ENCODE measurements around the gene SIGLEC11.
A peak's percentile ranks its signal among the peaks of the same experiment; 100 is the strongest.
"Not testable (repeated sequence)": the region's sequence is repeated elsewhere in the genome, so short reads cannot be mapped to it uniquely, and the experiment has no call there.

Gene SIGLEC11, protein sequence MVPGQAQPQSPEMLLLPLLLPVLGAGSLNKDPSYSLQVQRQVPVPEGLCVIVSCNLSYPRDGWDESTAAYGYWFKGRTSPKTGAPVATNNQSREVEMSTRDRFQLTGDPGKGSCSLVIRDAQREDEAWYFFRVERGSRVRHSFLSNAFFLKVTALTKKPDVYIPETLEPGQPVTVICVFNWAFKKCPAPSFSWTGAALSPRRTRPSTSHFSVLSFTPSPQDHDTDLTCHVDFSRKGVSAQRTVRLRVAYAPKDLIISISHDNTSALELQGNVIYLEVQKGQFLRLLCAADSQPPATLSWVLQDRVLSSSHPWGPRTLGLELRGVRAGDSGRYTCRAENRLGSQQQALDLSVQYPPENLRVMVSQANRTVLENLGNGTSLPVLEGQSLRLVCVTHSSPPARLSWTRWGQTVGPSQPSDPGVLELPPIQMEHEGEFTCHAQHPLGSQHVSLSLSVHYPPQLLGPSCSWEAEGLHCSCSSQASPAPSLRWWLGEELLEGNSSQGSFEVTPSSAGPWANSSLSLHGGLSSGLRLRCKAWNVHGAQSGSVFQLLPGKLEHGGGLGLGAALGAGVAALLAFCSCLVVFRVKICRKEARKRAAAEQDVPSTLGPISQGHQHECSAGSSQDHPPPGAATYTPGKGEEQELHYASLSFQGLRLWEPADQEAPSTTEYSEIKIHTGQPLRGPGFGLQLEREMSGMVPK

DNA sequence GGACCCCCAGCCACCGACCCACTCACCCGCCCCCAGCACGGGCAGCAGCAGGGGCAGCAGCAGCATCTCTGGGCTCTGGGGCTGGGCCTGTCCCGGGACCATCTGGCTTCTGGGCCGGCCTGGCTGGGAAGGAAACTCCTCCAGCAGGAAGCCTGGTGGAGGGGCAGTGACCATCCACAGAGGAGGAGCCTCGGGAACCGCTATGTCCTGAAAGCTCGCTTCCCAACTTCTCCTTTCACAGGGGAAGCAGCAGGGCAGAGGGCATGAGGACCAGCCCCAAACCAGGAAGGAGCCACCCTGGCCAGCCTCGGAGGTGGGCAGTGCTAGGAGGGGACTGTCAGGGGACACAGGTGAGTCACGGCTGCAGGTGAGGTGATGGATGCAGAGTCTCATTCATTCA, at the start of gene SIGLEC11:
Gene SIGLEC11, minus strand, starts transcription at position 193 of the 400 bp plus-strand sequence. Its CDS starts 91 bp downstream, at position 102.
- not testable (repeated sequence) for DNase-seq

DNA sequence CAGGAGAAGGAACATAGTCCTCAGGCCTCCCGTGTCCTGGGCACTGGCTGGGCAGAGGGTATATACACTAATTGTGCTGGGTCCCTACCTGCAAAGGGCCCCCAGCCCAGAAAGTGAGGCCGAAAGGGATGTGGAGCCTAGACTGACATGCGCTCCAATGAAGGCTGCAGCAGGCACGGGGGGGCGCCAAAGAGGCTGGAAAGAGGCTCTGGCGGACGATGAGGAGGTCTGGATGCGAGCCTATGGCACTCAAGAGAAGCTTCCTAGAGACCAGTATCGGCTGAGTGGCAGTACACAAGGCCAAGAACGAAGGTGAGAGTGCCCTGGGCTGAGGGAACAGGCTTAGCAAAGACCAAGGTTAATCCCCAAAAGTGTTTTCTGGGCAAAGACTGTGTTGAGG, 47.6 kb upstream of the SIGLEC11 start:
- no peak for DNase-seq

DNA sequence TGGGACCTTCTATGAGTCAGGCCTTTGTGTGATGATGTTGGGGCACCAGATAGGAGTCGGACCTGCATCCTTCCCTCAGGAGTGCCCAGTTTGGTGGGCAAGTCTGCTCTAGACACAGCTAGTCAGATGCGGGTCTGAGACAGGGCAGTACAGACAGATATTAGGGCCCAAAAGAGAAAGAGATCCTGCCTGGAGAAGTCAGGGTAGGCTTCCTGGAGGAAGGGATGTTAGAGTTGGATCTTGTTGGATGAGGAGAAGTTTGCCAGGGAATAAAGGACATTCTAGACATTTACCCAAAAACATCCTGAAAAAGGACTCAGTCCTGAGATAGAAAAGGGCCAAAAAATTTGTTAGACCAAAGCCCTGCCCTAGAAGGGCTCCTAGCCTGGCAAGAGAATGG, 47.0 kb upstream of the SIGLEC11 start:
- no peak for DNase-seq

DNA sequence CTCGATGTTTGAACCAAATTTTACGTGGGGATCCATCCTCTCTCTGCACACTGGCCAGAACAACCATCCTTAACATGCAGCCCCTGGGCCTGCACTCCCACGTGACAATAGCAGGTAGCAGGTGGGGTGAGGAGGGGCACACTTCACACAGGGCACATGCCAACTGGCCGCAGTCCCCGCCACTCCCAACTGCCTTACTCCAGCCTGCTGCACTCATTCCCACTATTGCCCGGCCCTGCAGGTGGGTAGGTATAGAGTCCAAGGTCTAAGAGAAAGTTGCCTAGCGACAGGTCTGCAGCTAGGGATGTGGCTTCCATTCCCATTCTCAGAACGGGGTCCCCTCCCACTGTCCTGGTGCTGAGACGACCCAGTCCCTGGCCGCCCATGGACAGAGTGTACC, 46.2 kb upstream of the SIGLEC11 start:
- no peak for DNase-seq

DNA sequence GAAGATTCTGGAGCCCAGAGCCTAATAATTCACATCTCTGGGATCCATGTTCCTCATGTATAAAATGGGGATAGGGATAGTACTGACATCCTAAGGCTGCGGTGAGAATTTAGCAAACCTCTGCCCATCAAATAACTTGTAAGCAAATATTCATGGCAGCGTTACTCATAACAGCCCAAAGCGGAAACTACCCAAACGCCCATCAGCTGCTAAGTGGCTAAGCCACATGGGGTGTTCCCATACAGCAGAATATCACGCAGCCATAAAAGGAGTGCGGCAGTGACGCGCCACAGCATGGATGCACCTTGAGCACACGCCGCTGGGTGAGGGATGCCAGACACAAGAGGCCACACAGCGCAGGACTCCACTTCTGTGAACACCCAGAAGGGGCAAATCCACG, 44.5 kb upstream of the SIGLEC11 start:
- DNase-seq, result peak; percentile 42

DNA sequence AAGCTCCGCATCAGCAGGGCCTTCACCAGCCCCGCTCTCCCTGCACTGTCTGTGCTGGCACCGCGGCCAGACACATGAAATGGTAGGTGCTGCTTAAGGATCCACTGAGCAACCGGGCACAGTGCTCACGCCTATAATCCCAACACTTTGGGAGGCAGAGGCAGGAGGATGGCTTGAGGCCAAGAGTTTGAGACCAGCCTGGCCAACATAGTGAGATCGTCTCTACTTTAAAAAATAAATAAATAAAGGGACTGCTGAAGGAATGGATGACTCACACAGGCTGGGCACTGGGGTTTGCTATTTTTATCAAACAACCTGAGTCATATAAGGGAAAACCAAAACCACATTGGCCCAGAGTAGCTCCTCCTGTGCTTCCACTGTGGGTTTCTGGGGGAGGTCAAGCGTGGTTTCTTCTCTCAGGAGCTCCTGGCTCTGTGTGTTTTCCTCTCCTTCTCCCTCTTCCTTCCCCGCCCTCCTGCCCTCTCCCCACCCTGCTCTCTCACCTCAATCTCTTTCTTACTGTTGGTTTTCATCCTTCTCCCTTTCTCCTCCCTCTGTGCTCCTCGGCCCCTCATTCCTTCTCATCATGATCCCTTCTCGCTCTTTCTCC, 42.9 kb upstream of the SIGLEC11 start:
- peak; percentile 79 for DNase-seq

DNA sequence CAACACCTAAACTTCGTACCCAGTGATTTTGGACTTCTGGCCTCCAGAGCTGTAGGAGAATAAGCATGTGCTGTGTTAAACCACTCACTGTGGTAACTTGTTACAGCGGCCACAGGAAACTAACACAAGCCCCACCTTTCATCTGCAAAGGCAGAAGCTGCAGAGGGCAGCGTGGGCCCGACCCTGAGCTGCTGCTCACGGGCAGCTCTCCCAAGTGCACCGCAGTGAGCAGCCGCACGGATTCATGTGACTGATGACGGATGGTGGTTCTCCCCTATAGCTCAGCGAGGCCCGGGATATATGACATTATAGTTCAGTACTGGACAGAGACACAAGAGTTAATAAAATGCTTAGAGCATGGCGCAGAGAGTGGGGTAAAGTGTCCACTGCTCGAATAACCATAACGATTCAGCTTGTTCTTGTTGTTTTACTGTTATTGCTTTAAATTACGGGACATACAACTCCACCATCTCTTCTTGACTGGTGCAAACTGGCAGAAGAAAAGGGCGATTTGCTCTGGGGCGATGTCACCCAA, 42.3 kb upstream of the SIGLEC11 start:
- no peak for DNase-seq

DNA sequence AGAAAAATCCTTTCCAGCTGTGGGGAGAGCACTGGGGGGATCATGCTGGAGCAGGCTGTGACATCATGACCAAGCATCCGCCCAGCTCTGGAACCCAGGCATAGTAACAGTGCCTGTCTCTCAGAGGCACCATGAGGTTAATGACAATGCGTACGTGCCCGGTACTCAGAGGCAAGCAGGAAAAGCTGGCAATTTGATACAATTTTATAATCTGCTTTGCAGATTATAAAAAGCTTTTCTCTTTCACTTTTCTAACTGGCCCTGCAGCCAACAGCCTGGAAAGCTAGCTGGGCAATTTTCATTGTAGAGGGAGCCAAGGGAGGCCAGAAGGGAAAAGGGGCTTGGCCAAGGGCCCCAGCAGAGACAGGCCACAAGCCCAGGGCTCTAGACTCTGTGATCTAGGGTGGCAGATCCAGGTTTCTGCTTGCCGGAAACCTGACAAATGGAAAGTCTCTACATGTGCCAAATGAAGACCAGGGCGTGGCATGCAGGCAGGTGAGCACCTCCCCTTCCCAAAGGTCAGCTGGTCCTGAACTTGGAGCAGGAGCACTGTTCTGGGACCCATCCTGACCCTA, 41.5 kb upstream of the SIGLEC11 start:
- no peak for DNase-seq

DNA sequence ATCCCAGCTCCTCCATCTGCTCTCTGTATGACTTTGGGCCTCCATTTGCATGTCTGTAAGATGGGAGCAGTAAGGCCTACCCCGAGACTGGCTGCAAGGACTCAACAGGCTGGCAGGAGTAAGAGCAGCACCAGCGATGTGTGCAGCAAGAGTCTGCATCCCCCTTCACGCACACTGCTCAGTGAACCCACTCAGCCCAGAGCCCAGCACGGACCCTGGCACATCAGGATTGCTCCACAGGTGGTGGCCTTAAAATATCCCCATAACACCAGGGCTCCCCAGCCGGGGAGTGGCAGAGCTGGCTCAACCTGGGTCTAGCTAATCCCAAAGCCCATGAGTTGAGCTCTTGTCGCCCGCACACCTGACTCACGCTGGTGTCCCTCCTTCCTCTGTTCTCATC, 40.8 kb upstream of the SIGLEC11 start:
- DNase-seq, result no peak

DNA sequence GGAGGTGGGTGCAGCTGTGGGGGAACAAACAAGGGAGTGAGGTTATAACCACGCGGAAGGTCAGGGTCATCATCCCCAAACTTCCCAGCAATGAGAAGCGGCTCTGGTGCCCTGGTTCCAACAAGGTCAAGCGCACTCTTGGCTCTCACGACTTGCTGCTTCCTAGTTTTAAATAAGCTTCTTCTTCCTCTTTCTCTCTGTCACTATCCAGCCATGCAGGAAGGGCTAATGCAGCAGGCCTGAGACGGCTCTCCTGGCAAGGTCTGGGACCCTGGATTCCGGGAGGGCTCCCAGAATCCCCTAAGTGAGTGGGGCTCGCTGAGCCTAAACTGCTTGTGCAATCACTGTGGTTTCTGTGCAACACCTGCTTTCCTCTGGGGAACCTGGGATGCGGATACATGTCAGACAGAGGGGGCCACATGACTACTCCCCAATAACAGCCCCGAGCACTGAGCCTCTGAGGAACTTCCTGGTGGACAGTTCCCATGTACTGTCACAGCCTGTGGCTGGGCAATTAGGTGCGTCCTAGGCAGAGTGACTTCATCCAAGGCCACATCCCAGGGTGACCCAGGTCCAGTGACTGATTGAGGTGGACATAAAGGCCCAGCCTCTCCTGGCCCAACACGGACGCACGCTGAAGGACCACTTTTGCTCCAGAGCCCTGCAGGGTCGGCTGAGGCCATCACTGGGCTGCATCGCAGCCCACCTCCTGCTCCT, 40.0 kb upstream of the SIGLEC11 start:
- DNase-seq, result no peak

DNA sequence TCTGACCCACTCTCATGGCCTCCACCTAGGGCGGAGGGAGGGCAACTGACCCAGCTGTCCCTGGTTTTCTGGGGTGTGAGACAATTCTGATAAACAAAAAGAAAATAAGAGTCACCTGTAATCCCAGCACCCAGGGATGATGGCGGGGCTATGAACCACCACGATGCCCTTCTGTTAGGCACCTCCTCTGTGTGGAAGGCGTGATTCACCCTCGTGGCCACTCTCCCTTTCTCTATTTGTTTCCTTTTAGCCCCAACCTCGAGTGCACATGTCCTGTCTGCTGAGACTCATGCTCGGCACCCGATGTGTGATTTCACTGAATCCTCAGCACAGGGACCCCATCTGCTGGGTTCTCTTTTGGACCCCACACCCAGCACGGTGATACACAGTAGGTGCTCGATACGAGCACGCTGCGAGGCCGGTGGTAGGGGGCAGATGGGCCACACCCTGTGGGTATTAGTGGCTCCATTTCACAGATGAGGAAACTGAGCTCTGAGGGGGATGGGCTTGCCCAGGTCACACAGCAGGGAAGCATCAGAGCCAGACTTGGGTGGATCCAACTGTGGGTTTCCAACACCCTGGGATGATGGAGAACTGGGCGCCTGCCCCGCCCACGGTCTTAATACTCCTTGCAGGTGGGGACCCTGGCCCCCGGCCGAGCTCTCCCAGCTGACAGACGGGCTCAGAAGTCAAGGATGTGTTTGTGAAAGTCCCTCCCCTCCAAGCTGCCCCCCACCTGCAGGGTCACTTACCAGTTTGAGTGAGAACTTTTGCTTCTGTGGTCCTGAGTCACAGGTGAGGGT, 39.3 kb upstream of the SIGLEC11 start:
- DNase-seq, result no peak

DNA sequence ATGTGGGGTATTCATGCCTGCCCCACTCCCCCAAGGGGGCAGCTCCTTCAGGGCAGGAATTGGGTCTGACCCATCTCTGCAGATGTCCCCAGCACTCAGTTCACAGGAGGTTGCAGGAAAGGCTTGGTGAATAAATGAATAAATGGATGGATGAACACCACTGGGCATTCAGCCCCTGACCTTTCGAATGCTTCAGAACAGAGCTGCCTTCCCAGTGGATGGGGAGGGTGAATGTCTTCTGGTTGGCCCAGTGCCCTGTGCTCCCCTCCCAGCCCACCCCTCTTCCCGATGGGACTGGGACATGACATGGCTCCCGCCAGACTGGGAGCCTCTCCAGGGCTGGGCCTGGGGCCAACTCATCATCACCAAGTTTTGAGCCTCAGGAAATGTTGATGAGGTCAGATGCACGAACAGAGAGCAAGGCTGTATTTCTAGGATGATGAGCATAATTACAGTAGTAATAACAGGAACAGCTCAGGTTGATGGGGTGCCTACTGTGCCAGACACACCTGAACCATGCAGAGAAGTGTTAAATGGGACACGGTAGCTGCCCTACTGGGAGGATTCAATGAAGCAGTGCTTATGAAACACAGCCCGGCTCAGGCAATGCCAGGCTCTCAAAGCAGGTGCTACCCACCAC, 38.5 kb upstream of the SIGLEC11 start:
- DNase-seq, result no peak

DNA sequence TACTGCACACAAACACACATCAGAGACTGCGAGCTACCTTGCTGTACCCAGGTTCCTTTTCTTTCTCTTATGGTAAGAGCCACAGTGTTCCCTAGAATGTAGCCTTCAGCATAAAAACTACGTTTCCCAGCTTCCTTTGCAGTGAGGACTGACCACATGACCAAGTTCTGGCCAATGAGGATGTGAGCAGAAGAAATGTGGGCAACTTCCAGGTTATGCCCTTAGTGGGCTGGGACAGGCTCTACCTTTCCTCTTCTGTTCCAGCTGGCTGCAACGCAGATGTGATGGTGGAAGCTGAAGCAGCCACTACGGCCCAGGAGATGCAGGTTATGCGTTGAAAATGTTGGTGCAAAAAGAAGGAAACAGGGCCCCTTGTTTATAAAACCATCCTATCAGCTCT, 36.7 kb upstream of the SIGLEC11 start:
- DNase-seq, result peak; percentile 53

DNA sequence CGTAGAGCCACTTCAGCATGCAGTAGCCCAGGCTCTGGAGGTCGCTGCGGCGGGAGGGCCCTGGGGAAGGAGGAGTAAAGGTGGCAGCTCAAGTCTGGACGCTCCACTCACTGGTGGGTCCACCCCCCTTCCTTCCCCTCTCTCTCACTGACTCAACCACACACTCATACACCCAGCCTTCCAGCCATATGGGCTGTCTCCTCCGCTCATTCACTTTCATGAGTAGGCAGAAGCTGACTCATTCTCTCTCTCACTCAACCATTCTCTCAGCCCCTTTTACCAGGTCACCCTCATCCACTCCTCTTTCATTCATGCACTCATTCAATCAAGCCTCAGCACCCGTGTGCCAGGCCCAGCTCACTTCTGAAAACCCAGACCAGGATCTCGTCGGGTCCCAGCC, 27.5 kb upstream of the SIGLEC11 start:
- peak; percentile 26 for DNase-seq

DNA sequence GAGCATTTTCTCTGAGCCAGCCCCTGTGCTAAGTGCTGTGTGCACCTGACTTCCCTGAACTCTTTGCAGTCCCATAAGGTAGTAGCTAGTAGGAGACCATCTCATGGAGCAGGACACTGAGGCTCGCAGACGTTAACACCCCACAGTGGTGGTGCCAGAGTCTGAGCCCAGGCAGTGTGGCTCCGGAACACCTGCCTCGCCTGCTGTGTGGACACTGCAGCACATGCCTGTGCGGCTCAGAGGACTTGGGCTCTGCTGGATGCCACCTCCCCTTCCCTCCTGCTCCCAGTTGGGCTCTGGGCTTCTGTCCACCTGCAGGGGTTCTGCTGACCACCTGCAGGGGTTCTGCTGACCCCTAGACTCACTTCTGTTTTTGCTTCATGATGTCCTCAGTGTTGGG, 27.0 kb upstream of the SIGLEC11 start:
- no peak for DNase-seq

DNA sequence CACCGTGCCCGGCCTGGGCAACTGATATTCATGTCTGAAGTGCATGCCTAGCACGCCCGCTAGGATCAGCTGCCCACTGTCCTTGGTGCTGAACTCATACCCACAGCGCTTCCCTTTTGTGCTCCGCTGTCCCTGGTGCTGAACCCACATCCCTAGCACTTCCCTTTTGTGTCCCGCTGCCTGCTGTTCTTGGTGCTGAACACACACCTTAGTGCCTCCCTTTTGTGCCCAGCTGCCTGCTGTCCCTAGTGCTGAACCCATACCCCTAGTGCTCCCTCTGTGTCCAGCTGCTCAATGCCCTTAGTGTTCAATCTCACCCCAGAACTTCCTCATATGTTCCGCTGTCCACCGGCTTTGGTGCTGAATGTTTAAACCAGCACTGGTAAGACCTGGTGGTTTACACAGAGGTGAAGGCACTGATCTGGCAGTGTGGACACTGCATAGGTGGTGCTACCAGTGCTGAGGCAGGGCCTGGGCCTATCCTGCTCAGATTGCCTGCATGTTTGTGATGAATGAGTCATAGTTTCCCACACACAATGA, 26.3 kb upstream of the SIGLEC11 start:
- DNase-seq, result peak; percentile 78

DNA sequence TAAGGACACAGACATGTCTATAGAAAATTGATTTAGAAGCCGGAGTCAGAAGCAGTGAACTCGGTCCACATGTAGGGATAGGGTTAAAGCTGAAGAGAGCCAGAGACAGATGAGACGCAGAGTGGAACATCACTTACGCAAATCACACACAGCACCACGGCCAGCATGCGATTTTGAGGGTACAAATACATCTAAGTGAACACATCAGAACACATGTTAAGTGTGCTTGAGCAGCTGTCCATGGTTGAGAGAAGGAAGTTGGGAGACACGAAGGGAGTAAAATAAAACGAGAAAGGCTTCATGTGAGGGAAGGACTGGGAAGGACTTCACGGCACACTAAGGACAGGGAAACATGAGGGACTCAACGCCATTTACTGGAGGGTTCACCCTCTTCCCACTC, 25.4 kb upstream of the SIGLEC11 start:
- no peak for DNase-seq

DNA sequence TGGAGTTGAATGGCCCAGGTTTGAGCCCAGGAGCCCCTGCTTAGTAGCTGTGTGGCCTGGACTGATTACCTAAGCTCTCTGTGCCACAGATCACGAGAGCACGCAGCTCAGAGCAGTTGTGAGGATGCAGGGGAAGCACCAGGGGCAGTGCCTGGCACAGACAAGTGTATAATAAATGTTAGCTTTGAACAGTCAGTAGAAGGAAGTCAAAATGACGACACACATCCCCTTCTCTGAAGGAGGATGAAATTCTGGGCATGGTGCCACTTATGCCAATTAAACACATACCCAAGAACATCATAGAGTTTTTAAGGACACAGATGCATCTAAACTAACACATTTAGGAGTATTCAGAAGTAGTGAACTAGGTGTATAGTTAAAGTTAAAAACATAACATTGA, 24.9 kb upstream of the SIGLEC11 start:
- DNase-seq, result no peak

DNA sequence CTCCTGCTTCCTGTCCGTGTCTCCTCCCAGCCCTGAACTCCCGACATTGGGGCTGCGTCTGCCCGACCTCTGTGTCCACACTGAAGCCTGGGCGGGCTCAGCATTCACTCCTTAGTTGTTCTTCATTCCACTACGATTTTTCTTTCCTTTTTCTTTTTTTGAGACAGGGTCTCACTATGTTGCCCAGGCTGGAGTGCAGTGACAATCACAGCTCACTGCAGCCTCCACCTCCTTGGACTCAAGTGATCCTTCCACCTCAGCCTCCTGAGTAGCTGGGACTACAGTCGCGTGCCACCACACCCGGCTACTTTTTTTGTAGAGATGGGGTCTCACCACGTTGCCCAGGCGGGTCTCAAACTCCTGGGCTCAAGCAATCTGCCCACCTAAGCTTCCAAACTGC, 23.5 kb upstream of the SIGLEC11 start:
- no peak for DNase-seq

DNA sequence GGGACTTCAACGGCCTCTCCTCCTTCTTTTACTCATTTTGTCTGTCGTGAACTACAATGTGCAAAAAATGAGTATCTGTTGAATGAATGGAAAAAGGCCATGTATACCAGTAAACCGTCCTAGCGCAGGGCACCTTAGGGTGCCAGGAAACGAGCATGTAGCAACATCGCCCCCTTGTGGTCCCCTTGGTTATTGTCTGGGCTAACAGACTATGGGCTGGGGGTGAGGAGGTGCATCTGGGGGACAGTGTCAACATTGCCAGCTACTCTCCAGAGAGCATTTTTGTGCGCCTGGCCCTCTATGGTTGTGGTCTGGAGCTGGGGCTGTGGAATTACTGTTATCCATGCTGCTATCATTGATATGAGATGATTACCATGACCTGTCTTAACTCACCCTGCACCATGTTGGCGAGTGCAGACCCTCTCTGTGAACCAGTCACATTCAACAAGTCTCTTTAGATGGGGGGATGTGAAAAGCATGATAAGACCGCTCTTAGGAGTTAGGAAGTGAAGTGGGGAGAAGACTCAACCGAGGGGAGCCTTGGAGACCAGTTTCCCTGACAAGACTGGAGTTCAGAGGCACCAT, 22.8 kb upstream of the SIGLEC11 start:
- DNase-seq, result peak; percentile 77

Data from activated CD4-positive, alpha-beta T cell treated with anti-CD3 and anti-CD28 coated beads, Interleukin-2, amount 50 U/mL, for 16 hours (primary cell).